Activated naive CD4-positive, alpha-beta T cell treated with anti-CD3 and anti-CD28 coated beads for 36 hours (primary cell): ENCODE data around the gene DPF3. TPM values are rescaled to one million over a fixed set of nuclear protein-coding genes. Genes with fewer than 3 reads are reported as not detected.
A peak's percentile ranks its signal among the peaks of the same experiment; 100 is the strongest.

Experiments used
- CTCF ChIA-PET: fragments of 350-600 bp; sonication (Branson Sonifier 250); formaldehyde crosslinking; loops from one replicate; lab custom pipeline; 2021; ENCODE audit warnings: antibody characterized with exemption; lab: Charles Lee
- DNase-seq: peaks from one replicate; pipeline ENCODE4 v3.0.0-alpha.2; 2020
- H3K27ac Mint-ChIP-seq: one replicate; pipeline ENCODE4 v1.8.0; 2021; ENCODE audit warnings: mild to moderate bottlenecking, mixed read lengths
- H3K27me3 Mint-ChIP-seq: one replicate; pipeline ENCODE4 v1.8.0; 2021; ENCODE audit warnings: low read depth, mixed read lengths
- H3K36me3 Mint-ChIP-seq: one replicate; pipeline ENCODE4 v1.8.0; 2021; ENCODE audit warnings: low read depth, mixed read lengths
- H3K4me1 Mint-ChIP-seq: one replicate; pipeline ENCODE4 v1.8.0; 2021; ENCODE audit warnings: low read depth, mixed read lengths
- H3K4me3 Mint-ChIP-seq: one replicate; pipeline ENCODE4 v1.8.0; 2021; ENCODE audit warnings: mild to moderate bottlenecking, moderate library complexity, mixed read lengths
- H3K9me3 Mint-ChIP-seq: one replicate; pipeline ENCODE4 v1.8.0; 2021; ENCODE audit warnings: mixed read lengths
- intact Hi-C: fragments of 100-400 bp; cut with micrococcal nuclease; formaldehyde crosslinking; loops from one replicate; pipeline ENCODE4 v1.15.1; 2023
- total RNA-seq, 2 experiments: library from RNA; stranded (reverse); gene quantifications; one replicate each; pipeline ENCODE4 v1.2.3, GENCODE V29; 2021

DPF3 gene
- total RNA-seq, 2 experiments from 2014 or later, result 0.29 to 0.47 TPM

DNA sequence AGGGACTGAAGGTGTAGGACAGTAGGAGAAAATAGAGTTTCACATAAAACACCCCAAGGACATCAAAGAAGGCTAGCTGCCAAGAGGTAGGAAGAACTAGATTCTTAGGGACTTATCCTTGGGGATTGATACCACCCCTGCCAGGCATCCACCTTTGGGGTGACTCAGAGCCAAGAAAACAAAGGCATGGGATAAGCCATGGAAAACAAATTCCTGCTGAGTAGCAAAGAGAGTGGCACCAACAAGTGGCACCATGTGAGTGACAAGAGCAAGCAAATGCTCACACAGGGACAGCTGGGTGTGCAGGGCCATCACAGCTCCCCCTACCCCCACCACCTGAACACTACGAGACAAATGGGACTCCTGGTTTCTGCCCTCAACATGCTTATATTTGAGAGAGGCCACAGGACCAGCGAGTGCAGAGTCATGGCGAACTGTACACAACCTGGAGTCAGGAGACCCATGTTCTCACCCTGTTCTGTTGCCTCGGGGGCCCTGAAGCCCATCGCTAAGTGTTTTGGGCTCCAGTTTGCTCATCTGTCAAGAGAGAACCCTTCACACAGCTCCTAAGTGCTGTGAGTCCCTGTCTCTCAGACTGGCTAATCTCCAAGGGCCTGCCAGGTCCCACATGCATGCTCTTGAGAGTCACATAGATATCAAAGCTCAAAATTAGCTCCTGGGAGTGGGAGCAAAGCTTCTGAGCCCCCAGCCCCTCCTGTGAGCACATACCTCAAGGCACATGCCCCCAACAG lies 91.9 kb downstream of the DPF3 start:
- H3K36me3 Mint-ChIP-seq, result no peaks in the 10 kb centered on the region
- intact Hi-C loops, result no loop called here
- peaks cover 3% of the 10 kb centered on the region for H3K4me1 Mint-ChIP-seq
- CTCF ChIA-PET, result interaction anchor here (1.0 kb wide), 1 partner anchor 146 kb away, joined by 3 read pairs; no protein-coding TSS in a partner anchor
- H3K9me3 Mint-ChIP-seq, result no peaks in the 10 kb centered on the region
- DNase-seq, result no peak
- H3K27ac Mint-ChIP-seq, result no peak overlapping the region
- no peak overlapping the region for H3K4me3 Mint-ChIP-seq
- H3K27me3 Mint-ChIP-seq, result no peaks in the 10 kb centered on the region

DNA sequence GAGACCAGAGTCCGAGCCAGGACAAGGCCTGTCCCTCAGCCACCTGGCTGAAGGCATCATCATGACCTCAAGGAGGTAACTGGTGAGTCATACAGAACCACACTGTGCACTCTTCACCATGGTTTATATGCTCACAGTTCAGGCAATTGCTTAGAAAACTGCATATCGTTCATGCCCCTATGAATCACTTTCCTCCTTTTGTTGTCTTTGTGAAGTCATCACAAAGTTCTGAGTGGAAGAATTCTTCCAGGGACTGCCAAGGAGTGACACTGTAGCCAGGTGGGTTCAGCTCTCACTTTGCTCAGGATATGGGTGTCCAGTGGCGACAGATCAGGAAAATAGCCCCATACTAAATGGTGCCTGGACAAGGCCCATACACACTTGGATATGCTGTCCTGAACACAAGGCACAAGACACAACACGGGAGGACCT lies 92.5 kb downstream of the DPF3 start:
- Mint-ChIP-seq H3K36me3 (no peaks in the 10 kb centered on the region), H3K4me3 (no peak overlapping the region), H3K27me3 (no peaks in the 10 kb centered on the region), H3K27ac (no peak overlapping the region), H3K4me1 (peaks cover 3% of the 10 kb centered on the region), H3K9me3 (no peaks in the 10 kb centered on the region)
- CTCF ChIA-PET, result no interaction called here
- intact Hi-C loops, result no loop called here
- DNase-seq, result peak; percentile 17

DNA sequence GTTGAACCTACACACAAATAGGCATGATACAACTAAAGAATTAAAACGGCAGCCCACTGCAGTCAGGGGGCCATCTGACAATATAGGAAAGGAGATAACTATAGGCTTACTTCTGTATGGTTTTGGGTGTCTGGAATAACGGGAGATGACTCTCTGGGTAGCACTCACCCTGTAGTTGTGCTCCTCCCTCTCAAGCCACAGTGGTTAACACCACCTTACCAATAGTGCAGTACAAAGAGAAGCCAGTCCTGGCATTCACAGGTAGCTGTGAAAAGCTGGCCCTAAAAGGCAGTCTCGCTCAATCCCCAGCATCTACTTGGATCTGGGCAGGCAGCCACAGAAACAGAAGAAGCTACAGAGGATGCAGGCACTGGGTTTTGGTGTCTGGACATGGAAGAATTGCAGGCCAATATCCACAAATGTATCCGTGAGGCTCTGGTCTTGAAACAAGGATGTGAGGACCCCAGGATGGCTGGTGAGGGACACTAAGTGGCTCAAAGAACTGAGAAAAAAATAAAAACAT lies 93.0 kb downstream of the DPF3 start:
- no peak overlapping the region for H3K27ac Mint-ChIP-seq

DNA sequence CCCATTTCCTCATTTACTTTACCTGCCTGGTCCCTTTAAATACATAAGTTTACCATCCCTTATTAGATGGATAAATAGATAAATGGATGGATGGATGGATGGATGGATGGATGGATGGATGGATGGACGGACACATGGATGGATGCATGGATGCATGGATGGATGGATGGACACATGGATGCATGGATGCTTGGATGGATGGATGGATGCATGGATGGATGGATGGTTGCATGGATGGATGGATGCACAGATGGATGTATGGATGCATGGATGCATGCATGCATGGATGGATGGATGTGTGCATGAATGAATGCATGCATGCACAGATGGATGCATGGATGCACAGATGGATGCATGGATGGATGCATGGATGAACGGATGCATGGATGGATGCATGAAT lies 93.6 kb downstream of the DPF3 start:
- CTCF ChIA-PET, result no interaction called here
- H3K36me3 Mint-ChIP-seq, result no peaks in the 10 kb centered on the region
- no peak overlapping the region for H3K27ac Mint-ChIP-seq
- H3K4me3 Mint-ChIP-seq, result no peak overlapping the region
- no peak for DNase-seq
- peaks cover 3% of the 10 kb centered on the region for H3K4me1 Mint-ChIP-seq
- no peaks in the 10 kb centered on the region for H3K9me3 Mint-ChIP-seq
- intact Hi-C loops, result no loop called here
- H3K27me3 Mint-ChIP-seq, result no peaks in the 10 kb centered on the region

More for the DNA sequence above, 93.0 kb downstream of the DPF3 start:
- intact Hi-C loops, result no loop called here
- peaks cover 3% of the 10 kb centered on the region for H3K4me1 Mint-ChIP-seq
- H3K36me3 Mint-ChIP-seq, result no peaks in the 10 kb centered on the region
- no peak for DNase-seq
- CTCF ChIA-PET, result no interaction called here
- H3K27me3 Mint-ChIP-seq, result no peaks in the 10 kb centered on the region
- no peak overlapping the region for H3K4me3 Mint-ChIP-seq
- H3K9me3 Mint-ChIP-seq, result no peaks in the 10 kb centered on the region

DNA sequence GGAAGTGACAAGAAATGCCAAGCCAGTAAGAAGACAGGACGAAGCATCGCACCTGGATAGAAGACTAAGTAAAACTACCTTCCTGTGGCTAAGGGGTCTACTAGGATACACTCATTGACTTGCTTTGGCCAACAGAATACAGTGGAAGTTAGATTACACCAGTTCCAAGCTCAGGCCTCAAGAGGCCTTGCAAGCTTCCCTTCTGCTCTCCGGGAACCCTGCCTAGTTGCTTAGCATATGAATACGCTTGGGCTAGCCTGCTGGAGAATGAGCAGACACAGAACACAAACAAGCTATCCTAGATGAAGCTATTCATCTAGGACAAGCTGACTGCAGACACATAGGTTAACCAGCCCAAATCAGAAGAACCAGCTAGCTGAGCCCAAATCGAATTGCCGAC lies 97.0 kb downstream of the DPF3 start:
- intact Hi-C loops, result no loop called here
- CTCF ChIA-PET, result no interaction called here
- no peak overlapping the region for H3K4me3 Mint-ChIP-seq

DNA sequence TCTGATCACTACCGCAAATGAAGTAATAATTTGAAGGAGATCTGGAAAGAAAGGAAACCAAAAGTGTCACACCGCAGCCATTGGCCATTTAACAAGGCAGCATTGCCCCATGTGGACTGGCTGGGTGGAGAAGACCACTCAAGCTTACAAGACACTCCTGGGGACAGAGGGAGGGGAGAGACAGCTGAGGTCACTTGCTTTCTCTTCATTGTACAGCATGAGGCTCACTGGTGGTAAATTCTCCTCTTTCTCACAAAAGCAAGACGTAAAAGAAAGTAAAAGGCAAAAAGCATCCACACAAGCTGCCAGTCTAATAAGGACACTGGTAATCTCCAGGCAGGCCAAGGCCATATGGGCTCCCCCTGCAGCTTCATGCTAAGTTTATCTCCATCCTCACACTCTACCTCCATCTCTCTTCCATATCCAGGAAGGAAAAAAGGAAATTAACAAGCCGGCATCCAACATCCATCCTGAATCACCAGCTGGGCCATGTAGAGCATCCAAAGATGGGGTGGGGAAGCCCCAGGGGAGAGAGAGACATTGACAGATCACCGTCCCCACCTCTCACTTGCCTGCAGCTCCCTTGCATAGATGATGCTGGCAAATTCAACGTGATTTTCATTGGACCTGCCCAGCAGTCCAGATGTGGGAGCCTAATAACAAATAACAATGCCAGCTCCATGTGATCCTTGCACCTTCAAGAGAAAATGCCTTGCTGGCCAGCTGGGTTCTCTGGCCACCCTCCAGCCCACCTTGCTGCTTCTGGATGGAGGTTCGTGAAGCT lies 100.6 kb downstream of the DPF3 start:
- Mint-ChIP-seq H3K4me1 (no peaks in the 10 kb centered on the region), H3K9me3 (no peaks in the 10 kb centered on the region), H3K4me3 (no peak overlapping the region), H3K36me3 (no peaks in the 10 kb centered on the region), H3K27me3 (no peaks in the 10 kb centered on the region), H3K27ac (no peak overlapping the region)
- intact Hi-C loops, result no loop called here
- no peak for DNase-seq
- CTCF ChIA-PET, result interaction anchor here (0.6 to 0.7 kb wide), 2 partner anchors 43 to 837 kb away, joined by 3 to 5 read pairs; no protein-coding TSS in a partner anchor

More for the DNA sequence above, 97.0 kb downstream of the DPF3 start:
- no peaks in the 10 kb centered on the region for H3K36me3 Mint-ChIP-seq
- H3K27me3 Mint-ChIP-seq, result no peaks in the 10 kb centered on the region
- no peak for DNase-seq
- H3K27ac Mint-ChIP-seq, result no peak overlapping the region
- peaks cover 3% of the 10 kb centered on the region for H3K4me1 Mint-ChIP-seq
- H3K9me3 Mint-ChIP-seq, result no peaks in the 10 kb centered on the region

DNA sequence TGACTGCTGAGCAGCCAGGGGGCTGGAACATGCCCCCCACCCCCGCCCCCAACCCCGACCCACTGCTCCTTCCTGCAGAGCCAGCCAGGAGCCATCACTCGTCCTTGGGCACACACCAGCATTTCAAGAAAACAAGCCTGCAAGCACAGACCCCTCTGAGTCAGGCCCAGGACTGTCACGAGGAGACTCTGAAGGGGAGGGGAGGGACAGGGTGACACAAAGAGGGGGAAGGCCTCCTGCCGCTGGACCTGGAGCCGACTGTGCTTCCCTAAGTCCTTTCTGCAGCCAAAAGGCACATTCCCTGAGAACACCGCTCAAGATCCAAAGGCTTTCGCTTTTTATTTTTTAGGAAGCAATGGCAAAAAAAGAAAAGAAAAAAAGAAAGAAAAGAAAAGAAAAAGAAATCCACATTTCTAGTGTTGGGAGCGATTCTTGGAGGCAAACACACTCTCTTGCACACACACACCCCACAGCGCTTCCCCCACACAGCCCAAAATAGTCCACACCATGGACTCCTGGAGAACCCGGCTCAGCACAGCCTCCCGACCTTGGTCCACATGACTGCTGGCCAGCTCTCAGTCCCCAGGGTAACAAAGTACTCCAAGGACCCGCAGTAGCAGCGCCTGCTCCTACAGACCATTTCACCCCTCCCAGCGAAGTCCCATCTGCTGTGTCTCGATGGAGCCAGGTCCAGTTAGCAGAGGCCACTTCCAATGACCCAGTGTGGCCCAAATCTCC lies 101.7 kb downstream of the DPF3 start:
- no peak for DNase-seq
- Mint-ChIP-seq H3K4me3 (no peak overlapping the region), H3K9me3 (no peaks in the 10 kb centered on the region), H3K27me3 (no peaks in the 10 kb centered on the region), H3K36me3 (no peaks in the 10 kb centered on the region), H3K4me1 (no peaks in the 10 kb centered on the region), H3K27ac (no peak overlapping the region)
- CTCF ChIA-PET, result no interaction called here
- intact Hi-C loops, result no loop called here

DNA sequence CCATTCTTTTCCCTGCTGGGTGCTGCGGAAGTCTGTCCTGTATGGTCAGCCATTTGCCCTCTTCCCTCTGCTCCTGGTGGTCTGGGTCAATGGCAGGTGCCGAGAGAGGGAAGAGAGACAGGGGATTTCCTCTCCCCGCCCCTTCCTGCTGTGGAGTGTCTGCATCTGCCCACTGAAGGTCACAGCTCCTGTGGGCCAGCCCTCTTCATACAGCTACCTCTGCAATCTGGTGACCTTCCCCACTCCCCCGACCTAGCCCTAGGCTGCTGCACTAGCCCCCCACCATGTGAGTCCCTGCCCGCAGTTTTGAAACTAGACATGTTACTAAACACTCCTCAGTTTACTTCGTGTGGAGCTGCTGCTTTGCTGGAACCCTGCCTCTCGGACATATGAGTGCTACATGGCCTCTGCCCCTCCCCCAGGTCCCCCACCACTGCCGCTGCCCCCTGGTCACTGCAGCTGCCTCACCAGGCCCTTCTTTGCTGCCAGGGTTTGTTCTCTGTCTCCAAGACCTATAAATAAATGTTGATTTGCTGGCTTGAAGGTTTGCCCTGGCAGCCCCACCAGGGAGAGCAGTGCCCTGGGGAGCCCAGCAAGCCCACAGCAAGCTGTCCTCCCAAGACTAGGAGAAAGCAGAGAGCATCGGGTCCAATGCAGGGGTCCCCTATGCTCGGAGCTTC lies 102.9 kb downstream of the DPF3 start:
- H3K9me3 Mint-ChIP-seq, result no peaks in the 10 kb centered on the region
- no peak for DNase-seq
- H3K4me1 Mint-ChIP-seq, result no peaks in the 10 kb centered on the region
- H3K36me3 Mint-ChIP-seq, result no peaks in the 10 kb centered on the region
- H3K4me3 Mint-ChIP-seq, result no peak overlapping the region
- CTCF ChIA-PET, result interaction anchor here (0.5 kb wide), 1 partner anchor 208 kb away, joined by 3 read pairs; no protein-coding TSS in a partner anchor
- intact Hi-C loops, result no loop called here
- no peak overlapping the region for H3K27ac Mint-ChIP-seq
- no peaks in the 10 kb centered on the region for H3K27me3 Mint-ChIP-seq

DNA sequence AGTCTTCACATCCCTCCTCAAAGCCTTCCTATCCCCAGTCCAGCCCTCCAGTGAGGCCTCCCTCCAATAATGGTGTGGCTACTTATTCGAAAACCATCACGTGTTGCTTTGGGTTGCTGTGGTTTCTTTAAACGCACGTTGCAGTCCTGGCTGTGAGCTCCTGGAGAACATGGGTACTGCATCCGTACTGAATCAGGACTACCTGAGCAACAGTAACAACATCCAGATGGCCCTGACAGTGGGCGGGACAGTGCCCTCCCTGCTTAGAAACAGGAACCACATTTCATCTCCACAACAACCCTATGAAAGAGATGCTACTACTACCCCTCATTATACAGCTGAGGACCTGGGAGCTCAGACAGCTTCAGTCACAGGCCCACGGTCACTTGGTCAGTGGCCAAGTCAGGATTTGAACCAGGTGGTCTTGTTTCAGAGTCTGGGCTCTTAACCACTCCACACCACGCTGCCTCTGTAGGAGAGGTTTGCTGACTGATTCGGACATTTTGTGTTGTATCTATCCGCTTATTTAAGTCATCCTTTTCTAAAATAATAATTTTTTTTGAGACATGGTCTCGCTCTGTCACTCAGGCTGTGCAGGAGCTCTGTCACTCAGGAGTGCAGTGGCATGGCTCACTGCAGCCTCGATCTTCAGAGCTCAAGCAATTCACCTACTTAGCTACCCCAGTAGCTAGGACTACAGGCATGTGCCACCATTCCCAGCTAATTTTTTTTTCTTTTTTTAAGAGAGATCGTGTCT lies 104.8 kb downstream of the DPF3 start:
- Mint-ChIP-seq H3K27me3 (no peaks in the 10 kb centered on the region), H3K4me1 (no peaks in the 10 kb centered on the region), H3K9me3 (no peaks in the 10 kb centered on the region), H3K4me3 (no peak overlapping the region), H3K27ac (no peak overlapping the region), H3K36me3 (no peaks in the 10 kb centered on the region)
- DNase-seq, result no peak
- CTCF ChIA-PET, result interaction anchor here (0.6 kb wide), 1 partner anchor 122 kb away, joined by 4 read pairs; no protein-coding TSS in a partner anchor
- intact Hi-C loops, result no loop called here

DNA sequence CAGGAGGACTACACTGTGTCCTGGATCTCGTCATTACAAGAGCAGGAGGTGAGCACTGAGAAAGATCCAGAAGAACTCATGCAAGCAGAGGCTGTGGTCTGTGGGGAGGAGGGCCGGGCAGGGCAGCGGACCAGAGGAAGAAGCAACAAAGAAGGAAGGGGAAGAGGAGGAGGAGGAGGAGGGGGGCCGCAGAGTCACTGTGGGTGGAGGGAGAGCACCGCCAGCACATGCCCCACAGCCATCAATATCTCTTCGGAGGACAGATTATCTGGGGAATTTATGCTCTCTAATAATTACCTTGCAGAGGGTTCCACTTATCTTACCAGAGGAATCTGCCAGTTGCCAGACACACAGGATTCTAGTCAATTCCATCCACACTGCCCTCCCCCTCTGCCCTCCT lies 105.6 kb downstream of the DPF3 start:
- Mint-ChIP-seq H3K9me3 (no peaks in the 10 kb centered on the region), H3K27ac (no peak overlapping the region), H3K36me3 (no peaks in the 10 kb centered on the region), H3K27me3 (no peaks in the 10 kb centered on the region), H3K4me3 (no peak overlapping the region), H3K4me1 (no peaks in the 10 kb centered on the region)
- intact Hi-C loops, result no loop called here
- CTCF ChIA-PET, result no interaction called here
- no peak for DNase-seq

DNA sequence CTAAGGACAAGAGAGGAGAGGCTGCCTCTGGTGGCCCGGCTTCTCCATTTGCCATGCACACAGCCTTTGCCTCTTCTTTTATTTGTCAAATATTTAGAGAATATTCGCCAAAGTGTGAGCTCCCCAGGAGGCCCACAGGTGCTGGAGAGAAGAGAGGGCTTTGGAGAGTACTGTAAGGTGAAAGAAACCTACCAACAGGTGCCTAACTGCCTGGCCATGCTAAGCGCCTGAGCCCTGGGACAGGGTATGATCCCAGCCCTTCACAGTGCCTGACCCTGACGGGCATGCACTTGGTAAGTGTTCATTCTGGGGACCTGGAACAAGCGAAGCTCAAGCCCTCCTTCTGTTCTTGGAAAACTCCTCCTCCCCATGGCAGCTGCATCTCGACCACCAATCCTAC lies 106.1 kb downstream of the DPF3 start:
- no peaks in the 10 kb centered on the region for H3K36me3 Mint-ChIP-seq
- no peak overlapping the region for H3K27ac Mint-ChIP-seq
- H3K27me3 Mint-ChIP-seq, result no peaks in the 10 kb centered on the region
- no peaks in the 10 kb centered on the region for H3K4me1 Mint-ChIP-seq
- intact Hi-C loops, result no loop called here
- no peak for DNase-seq
- H3K9me3 Mint-ChIP-seq, result no peaks in the 10 kb centered on the region
- CTCF ChIA-PET, result no interaction called here
- H3K4me3 Mint-ChIP-seq, result no peak overlapping the region
